BE2C (cell line): ENCODE results near the gene HOXA13.
A peak's percentile ranks its signal among the peaks of the same experiment; 100 is the strongest.

ENCODE experiments used
- DNase-seq: peaks from one replicate; pipeline ENCODE4 v3.0.0-alpha.2; 2020
- H3K27me3 ChIP-seq: fragments of 250-450 bp; sonication (Bioruptor Pico); 2 replicates; pipeline ENCODE4 v1.5.1; 2020; ENCODE audit warnings: mild to moderate bottlenecking
- H3K36me3 ChIP-seq: fragments of 250-450 bp; sonication (Bioruptor Pico); 2 replicates; pipeline ENCODE4 v1.5.1; 2020; ENCODE audit warnings: mild to moderate bottlenecking
- H3K4me1 ChIP-seq: fragments of 250-450 bp; sonication (Bioruptor Pico); 2 replicates; pipeline ENCODE4 v1.5.1; 2020
- H3K4me3 ChIP-seq: 2 replicates; pipeline ENCODE4 v1.5.1; 2011; ENCODE audit warnings: low read depth, low read length
- H3K9me3 ChIP-seq: fragments of 250-450 bp; sonication (Bioruptor Pico); 2 replicates; pipeline ENCODE4 v1.5.1; 2020
- CTCF ChIP-seq: IDR thresholded peaks from 2 replicates; pipeline ENCODE4 v1.5.1; 2012; ENCODE audit warnings: mild to moderate bottlenecking, low read depth, low read length

Gene HOXA13

DNA sequence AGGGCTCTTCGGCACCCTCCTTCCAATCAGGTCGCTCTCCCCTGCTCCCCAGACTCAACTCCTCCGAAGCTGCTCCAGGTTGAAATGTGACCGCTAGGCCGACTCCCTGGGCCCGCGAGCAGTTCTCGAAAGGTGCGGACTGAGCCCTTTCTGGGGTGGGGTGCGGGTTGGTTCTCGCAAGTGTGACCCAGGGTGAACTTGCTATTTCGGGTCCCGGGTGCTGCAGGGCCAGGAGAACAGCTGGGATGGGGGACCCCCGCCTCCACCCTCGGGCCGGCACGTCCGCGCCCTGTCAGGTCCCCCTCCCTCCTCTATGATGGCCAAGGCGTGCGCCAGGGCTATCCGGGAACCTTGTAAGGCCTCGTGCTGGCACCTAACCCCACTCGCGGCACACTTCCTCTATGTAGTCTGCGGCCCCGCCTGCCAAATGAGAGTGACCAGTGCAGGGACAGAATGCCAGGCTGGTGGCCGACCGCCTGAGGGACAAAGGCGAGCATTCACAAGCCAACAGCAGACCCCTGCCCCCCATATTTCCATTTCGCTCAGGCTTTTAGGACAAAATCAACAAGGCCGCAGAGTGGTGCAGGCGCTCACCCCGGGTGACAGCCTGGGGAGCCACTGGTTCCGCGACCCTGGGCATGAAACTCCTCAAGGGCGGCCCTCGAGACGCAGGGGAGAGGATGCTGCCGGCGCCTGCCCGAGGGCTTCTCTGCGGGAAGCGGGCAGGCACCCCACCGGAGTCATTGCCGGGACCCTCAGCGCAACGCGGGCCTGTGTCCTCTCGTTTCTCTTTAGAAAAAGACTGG is 13.7 kb upstream of the HOXA13 start:
- no peak for DNase-seq
- H3K27me3 ChIP-seq, result peaks cover 91% of the 10 kb centered on the region
- H3K4me3 ChIP-seq, result no peak overlapping the region
- no peaks in the 10 kb centered on the region for H3K36me3 ChIP-seq
- no peak for TF ChIP-seq CTCF
- no peaks in the 10 kb centered on the region for H3K4me1 ChIP-seq
- no peaks in the 10 kb centered on the region for H3K9me3 ChIP-seq

- no peak for DNase-seq
- H3K27me3 ChIP-seq, result peaks cover 94% of the 10 kb centered on the region
- TF ChIP-seq CTCF, result no peak
- no peaks in the 10 kb centered on the region for H3K9me3 ChIP-seq
- no peak overlapping the region for H3K4me3 ChIP-seq
- H3K36me3 ChIP-seq, result no peaks in the 10 kb centered on the region
- no peaks in the 10 kb centered on the region for H3K4me1 ChIP-seq
These were observed 12.9 kb upstream of the HOXA13 start for GRCh38 chr7:27212497-27213432.

DNA sequence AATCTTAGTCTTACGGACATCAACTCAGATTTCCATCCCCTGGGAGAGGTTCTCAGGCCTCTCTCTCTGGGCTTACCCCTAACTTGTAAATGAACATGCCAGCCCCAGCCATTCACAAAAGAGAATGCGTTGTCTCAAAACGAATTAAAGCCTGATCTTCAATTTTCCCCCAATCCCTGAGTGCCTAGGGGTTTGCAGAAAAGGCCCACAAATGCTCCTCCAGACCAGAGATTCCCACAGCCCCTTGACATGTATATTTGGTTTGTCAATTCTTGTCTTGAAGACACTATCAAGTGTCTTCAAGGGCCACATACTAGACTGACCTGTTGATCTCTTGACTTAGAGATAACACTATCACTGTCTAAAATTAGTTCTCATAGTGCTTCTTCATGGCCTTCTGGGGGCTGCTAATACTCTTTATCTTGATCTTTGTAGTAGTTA is 11.9 kb upstream of the HOXA13 start:
- peaks cover 95% of the 10 kb centered on the region for H3K27me3 ChIP-seq
- H3K9me3 ChIP-seq, result no peaks in the 10 kb centered on the region
- H3K4me1 ChIP-seq, result no peaks in the 10 kb centered on the region
- no peak for DNase-seq
- no peak overlapping the region for H3K4me3 ChIP-seq
- H3K36me3 ChIP-seq, result no peaks in the 10 kb centered on the region
- TF ChIP-seq CTCF, result no peak

DNA sequence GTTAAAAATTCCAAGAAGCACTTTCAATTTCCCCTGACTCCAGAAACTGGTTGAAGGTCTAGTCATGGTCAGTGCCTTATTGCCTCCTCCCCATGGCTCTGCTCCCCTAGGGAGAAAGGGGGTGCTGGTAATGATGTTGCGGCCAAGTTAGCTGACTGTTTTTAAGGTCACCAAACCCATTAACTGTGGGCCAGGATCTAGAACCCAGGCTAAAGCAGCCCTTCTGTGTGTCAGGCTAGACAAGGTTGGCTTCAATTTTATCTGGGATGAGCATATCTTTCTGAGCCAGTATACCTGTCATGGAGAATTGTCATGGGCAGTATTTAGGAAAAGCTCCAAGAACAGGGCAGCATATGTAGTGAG is 11.2 kb upstream of the HOXA13 start:
- no peaks in the 10 kb centered on the region for H3K36me3 ChIP-seq
- no peak for DNase-seq
- H3K27me3 ChIP-seq, result peaks cover 95% of the 10 kb centered on the region
- TF ChIP-seq CTCF, result no peak
- no peak overlapping the region for H3K4me3 ChIP-seq
- H3K9me3 ChIP-seq, result no peaks in the 10 kb centered on the region
- no peaks in the 10 kb centered on the region for H3K4me1 ChIP-seq

- Histone ChIP-seq H3K27me3 (peaks cover 95% of the 10 kb centered on the region), H3K36me3 (no peaks in the 10 kb centered on the region)
- peak; percentile 69 for DNase-seq
These were observed 10.7 kb upstream of the HOXA13 start for GRCh38 chr7:27210441-27211083.

More at GRCh38 chr7:27210441-27211083, 10.7 kb upstream of the HOXA13 start:
- Histone ChIP-seq H3K4me3 (peak overlapping the region; percentile 42), H3K9me3 (no peaks in the 10 kb centered on the region), H3K4me1 (no peaks in the 10 kb centered on the region)
- TF ChIP-seq CTCF, result peak; percentile 82
